KBM-7 (cell line): ENCODE results near the gene DENND11.

Experiments used
- DNase-seq: peaks from one replicate; pipeline ENCODE4 v3.0.0-alpha.2; 2015
- in situ Hi-C: fragments of 300-500 bp; cut with MboI; formaldehyde crosslinking; loops from 2 replicates; pipeline ENCODE4 v1.14.3; 2020; ENCODE audit warnings: low sequenced_read_pairs, low pct_unique_long_range_greater_than_20kb, mixed read lengths

DENND11 gene

DNA sequence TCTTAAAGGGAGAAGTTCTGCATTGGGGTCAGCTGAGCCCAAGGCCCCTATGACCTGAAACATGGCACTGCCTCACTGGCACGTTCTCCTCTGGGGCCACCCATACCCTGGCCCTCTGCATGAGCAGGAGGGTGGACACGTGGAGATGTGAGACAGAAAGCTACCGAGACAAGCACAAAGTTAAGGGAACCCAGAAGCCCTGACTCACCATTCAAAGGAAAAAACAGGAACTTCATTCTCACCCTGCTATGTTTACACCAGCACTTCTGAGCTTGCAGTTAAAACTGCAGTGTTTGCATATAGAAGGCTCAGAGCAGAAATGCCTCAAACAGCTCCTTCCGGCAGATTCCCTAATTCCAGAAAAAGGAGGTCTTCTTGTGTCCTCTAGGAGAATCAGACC lies 41.7 kb downstream of the DENND11 start:
- in situ Hi-C loops: no loop called here

DNA sequence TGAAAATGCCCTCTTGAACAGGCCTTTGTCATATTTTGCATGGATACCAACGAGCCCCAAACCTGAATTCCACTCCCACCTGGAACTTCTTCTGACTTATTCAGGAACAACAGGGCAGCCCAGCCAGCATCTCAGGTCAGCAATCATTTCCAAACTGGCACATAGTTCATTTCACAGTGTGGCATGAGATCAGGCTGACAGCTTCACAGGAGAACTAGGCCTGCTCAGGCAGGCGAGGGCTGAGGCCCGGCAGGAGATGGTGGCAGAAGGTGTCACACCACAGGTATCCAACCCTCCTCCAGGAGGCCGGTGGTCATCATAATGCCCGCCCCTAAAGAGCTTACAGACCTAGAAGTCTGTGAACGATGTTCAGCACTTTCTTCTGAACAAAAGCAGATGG lies 42.5 kb downstream of the DENND11 start:
- in situ Hi-C loops: no loop called here
- no peak for DNase-seq

More for the DNA sequence above, 41.7 kb downstream of the DENND11 start:
- DNase-seq: peak; percentile 80

GRCh38 chr7:141654551-141654950 lies 47.4 kb downstream of the DENND11 start:
- in situ Hi-C loops: no loop called here
- DNase-seq: peak; percentile 88

GRCh38 chr7:141652691-141653090 lies 49.3 kb downstream of the DENND11 start:
- no peak for DNase-seq
- in situ Hi-C loops: no loop called here
